ENCODE measurements around the gene AACS.

- no peak for TF ChIP-seq CTCF (conservative IDR thresholded peaks at IDR 0.05)
- no peak for TF ChIP-seq EZH2 (IDR thresholded peaks at IDR 0.05; ENCODE audit: low read depth)
Measured at GRCh38 chr12:125121106-125121505, 55.9 kb downstream of the AACS start.
